Subcutaneous adipose tissue (tissue), 4 donors: Measurements from ENCODE around the gene GLI2. TPM values are rescaled to one million over a fixed set of nuclear protein-coding genes. Genes with fewer than 3 reads are reported as not detected.

ENCODE experiments used
- total RNA-seq, 4 donors: library from RNA; depleted of rRNA; stranded (reverse); fragments of >200 nt; gene quantifications; one replicate each; pipeline ENCODE4 v1.1.0, GENCODE V29; 2016
- TF ChIP-seq, protein P1 (sequence below): fragments of 450-650 bp; IDR thresholded peaks from one replicate; pipeline ENCODE4 v1.5.1; 2016; ENCODE audit warnings: low read depth, mild to moderate bottlenecking, control low read depth, antibody characterized with exemption, moderate library complexity

GLI2 gene
- total RNA-seq, 4 donors from 2014 or later = 0.82 to 1.5 (median 1.0) TPM

DNA sequence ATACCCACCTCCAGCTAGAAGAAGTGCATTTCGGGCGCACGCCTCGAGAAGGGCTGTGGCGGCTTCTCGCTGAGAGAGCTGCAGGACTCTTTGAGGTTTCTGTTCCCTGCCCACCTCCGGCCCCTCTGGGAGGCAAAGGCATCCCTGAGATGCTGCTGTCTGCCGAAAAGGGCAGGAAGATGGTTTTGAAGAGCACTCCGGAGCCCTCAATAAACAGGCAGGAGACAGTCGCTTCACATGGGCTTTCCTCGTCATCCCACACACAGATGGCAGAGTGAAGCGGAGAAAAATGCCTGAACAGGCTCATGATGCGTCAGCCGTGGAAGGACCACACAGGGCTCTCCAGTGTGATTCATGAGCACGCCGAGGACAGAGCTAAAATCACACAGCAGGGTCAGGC, 25.4 kb upstream of the GLI2 start:
- TF ChIP-seq, protein P1, sequence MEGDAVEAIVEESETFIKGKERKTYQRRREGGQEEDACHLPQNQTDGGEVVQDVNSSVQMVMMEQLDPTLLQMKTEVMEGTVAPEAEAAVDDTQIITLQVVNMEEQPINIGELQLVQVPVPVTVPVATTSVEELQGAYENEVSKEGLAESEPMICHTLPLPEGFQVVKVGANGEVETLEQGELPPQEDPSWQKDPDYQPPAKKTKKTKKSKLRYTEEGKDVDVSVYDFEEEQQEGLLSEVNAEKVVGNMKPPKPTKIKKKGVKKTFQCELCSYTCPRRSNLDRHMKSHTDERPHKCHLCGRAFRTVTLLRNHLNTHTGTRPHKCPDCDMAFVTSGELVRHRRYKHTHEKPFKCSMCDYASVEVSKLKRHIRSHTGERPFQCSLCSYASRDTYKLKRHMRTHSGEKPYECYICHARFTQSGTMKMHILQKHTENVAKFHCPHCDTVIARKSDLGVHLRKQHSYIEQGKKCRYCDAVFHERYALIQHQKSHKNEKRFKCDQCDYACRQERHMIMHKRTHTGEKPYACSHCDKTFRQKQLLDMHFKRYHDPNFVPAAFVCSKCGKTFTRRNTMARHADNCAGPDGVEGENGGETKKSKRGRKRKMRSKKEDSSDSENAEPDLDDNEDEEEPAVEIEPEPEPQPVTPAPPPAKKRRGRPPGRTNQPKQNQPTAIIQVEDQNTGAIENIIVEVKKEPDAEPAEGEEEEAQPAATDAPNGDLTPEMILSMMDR = no peak

DNA sequence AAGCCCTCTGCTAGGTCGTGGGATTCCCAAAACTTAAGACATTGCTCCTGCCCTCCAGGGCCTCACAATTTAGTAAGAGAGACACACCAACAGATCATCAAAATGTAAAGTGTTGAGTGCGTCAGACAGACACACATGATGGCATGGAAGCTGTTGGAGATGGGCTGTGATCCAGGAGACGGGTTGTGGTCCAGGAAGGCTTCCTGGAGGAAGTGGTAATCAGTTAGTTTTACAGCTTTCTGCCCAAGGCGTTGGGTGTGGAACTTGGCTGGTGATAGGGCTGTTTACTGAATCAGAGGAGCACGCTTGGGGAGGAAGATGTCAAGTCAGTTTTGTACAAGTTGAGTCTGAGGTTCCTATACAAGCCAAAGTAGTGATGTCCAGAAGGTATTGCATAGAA, 24.0 kb upstream of the GLI2 start:
- TF ChIP-seq, protein P1 = no peak

DNA sequence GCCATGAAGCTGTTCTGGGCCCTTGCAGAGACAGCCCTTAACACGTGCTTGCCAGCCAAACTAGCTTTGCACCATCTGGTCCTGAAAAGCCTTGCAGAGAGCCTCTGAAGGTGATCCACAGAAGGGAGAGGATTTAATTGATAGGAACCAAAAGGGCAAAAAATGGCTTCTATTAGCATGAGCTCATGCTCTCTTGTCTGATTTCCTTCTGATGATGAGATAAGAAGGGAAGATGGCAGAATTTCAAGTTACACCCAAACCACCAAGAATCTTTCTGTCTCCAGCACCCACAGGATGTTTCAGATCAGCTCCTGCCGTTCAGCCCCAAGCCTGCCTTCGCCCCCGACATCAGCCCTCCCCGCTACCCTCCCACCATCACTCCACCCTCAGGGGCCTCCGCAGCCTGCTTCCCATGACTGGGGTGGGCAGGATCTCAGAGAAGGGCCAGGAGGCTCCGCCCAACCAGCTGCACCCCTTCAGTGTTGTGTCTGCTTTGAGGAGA, 23.4 kb upstream of the GLI2 start:
- TF ChIP-seq, protein P1 = no peak

DNA sequence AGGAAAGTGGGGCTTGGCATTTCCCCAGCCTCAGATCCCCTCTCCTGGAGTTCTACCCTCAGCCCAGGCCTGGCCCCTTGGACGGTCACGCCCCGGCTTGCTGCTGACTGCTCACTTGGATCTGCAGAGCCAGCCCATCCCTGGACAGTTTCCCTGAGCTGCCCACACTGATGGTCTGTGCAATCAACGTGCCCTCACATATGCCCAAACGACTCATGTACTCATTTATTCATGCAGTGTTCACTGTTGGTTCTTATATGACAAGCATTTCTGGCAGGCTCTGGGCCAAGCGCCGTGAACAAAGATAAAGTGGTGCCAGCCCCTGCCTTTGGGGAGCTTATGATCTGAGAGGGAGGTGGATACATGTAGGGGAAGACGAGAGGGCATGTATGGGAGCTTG, 20.3 kb upstream of the GLI2 start:
- TF ChIP-seq, protein P1 = no peak

DNA sequence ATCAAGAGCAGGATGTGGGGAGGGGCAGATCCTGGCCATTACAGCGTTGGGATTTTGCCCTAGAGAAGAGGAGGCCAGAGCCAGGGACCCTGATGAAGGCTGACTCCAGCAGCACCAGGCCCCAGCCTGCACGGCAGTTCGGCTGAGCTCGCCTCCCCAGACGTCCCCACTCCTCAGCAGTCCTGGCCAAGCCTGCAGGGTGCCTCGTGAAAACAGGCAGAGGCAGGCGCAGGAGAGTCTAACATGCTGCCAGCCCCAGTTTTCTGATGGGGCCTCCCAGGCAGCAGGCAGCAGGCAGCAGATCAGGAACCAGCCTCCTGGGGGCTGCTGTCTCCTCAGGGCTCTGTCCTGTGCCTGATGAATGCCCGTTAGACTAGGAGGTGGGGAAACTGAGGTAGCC, 19.7 kb upstream of the GLI2 start:
- TF ChIP-seq, protein P1 = no peak

DNA sequence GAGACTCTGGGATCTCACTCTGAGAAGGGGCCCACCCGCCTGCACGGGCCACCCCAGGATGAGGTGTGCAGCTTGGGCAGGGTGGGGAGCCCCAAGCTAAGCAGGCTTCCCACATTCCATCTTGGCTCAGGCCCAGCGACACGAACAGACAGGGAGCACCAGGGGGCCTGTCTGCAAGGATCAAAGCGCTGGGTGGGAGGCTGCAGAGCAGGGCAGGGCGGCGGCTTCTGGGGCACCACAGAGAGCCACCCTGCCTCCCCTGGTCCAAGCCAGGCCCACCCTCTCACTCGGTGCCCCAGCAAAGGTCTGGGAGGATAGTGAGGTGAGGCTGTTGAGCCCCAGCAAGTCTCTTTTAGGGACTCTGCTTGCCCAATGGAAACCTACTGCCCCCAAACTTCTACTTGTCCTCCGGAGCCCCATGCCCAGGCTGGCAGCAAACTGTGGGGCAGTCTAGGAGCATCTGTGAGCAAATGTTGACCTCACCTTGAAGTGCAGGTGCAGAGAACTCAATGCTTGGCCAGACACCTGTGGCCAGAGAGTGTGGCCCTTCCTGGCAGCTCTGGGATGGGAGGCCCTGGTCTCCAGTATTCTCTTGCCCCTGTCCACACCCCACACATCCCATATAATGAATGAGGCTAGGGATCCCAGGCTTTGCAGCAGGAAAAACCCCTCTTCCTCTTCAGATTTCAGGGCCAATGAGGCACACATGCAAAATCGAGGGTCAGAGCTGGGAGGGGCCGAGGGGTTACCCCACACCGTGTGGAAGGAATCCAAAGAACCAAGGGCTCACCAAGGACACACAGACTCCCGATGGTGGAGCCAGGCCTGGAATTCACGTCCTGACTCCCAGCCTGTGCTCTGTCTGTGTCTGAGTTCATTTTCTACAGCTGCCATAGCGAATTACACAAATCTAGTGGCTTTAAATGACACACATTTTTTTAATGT, 18.8 kb upstream of the GLI2 start:
- TF ChIP-seq, protein P1 = no peak

DNA sequence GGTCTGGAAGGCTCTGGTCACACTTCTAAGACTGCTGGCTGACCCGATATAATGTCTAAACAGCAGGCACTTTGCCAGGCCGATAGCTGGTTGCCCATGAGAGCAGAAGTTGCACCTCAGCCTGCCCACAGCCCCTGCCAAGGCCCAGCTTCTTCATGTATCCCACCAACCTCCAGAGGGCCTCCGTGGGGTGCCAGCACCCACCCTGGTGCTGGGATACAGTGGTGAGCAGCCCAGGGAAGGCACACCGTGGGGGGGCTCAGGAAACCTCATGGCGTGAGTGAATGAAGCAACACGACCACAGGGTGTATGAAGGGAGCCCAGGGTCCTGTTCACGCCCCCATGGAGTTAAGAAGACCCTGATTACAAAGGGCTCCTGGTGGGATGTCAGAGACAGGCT, 16.2 kb upstream of the GLI2 start:
- TF ChIP-seq, protein P1 = no peak
